Activated naive CD4-positive, alpha-beta T cell treated with anti-CD3 and anti-CD28 coated beads, Interleukin-2, amount 50 U/mL, for 16 hours (primary cell): Measurements from ENCODE around the gene VAT1L.

Source experiments
- DNase-seq: peaks from one replicate; pipeline ENCODE4 v3.0.0-alpha.2; 2020

VAT1L gene

GRCh38 chr16:77834635-77835540 lies 46.5 kb downstream of the VAT1L start:
- no peak for DNase-seq

GRCh38 chr16:77836801-77837200 lies 48.4 kb downstream of the VAT1L start:
- no peak for DNase-seq

GRCh38 chr16:77838597-77839255 lies 50.4 kb downstream of the VAT1L start:
- DNase-seq, result no peak

GRCh38 chr16:77840093-77840492 lies 51.7 kb downstream of the VAT1L start:
- no peak for DNase-seq

GRCh38 chr16:77840673-77841501 lies 52.5 kb downstream of the VAT1L start:
- DNase-seq, result no peak

- no peak for DNase-seq
These were observed 53.1 kb downstream of the VAT1L start for GRCh38 chr16:77841502-77841763.

- DNase-seq, result no peak
These were observed 54.1 kb downstream of the VAT1L start for GRCh38 chr16:77842468-77842867.

GRCh38 chr16:77843405-77843804 lies 55.0 kb downstream of the VAT1L start:
- DNase-seq, result no peak

GRCh38 chr16:77844801-77845200 lies 56.4 kb downstream of the VAT1L start:
- DNase-seq, result no peak

GRCh38 chr16:77849646-77850258 lies 61.4 kb downstream of the VAT1L start:
- no peak for DNase-seq

GRCh38 chr16:77850636-77851333 lies 62.4 kb downstream of the VAT1L start:
- no peak for DNase-seq

GRCh38 chr16:77853161-77853560 lies 64.8 kb downstream of the VAT1L start:
- no peak for DNase-seq

GRCh38 chr16:77856438-77857160 lies 68.2 kb downstream of the VAT1L start:
- no peak for DNase-seq

- no peak for DNase-seq
These were observed 69.7 kb downstream of the VAT1L start for GRCh38 chr16:77858060-77858459.

GRCh38 chr16:77859493-77860232 lies 71.3 kb downstream of the VAT1L start:
- DNase-seq, result no peak

- no peak for DNase-seq
These were observed 72.6 kb downstream of the VAT1L start for GRCh38 chr16:77860953-77861352.

GRCh38 chr16:77863250-77863649 lies 74.9 kb downstream of the VAT1L start:
- DNase-seq, result no peak

GRCh38 chr16:77866752-77867151 lies 78.4 kb downstream of the VAT1L start:
- DNase-seq, result no peak

GRCh38 chr16:77868052-77868451 lies 79.7 kb downstream of the VAT1L start:
- no peak for DNase-seq

GRCh38 chr16:77868478-77868877 lies 80.1 kb downstream of the VAT1L start:
- DNase-seq, result no peak
